Smooth muscle cell (in vitro differentiated cells): ENCODE data around the gene RPRD2. TPM values are rescaled to one million over a fixed set of nuclear protein-coding genes. Genes with fewer than 3 reads are reported as not detected.

Experiments used
- DNase-seq: peaks from one replicate; lab custom pipeline; 2025; ENCODE audit not compliant: unreplicated experiment; lab: John Stamatoyannopoulos, UW
- H2AFZ ChIP-seq: fragments of 200-600 bp; sonication (generic); 2 replicates; pipeline ENCODE4 v1.6.0; 2016; ENCODE audit warnings: antibody characterized with exemption, low read depth, mild to moderate bottlenecking
- H3F3A ChIP-seq: fragments of 200-600 bp; sonication (generic); 2 replicates; pipeline ENCODE4 v1.6.0; 2017; ENCODE audit warnings: antibody characterized with exemption, low read depth
- H3K27ac ChIP-seq: fragments of 200-600 bp; sonication (generic); 2 replicates; pipeline ENCODE4 v1.5.1; 2016; ENCODE audit warnings: low read depth, mild to moderate bottlenecking
- H3K27me3 ChIP-seq: fragments of 200-600 bp; sonication (generic); 2 replicates; pipeline ENCODE4 v1.6.1; 2016; ENCODE audit warnings: low read depth, mild to moderate bottlenecking
- H3K36me3 ChIP-seq: fragments of 200-600 bp; sonication (generic); 2 replicates; pipeline ENCODE4 v1.5.1; 2016; ENCODE audit warnings: low read depth
- H3K4me1 ChIP-seq: fragments of 200-600 bp; sonication (generic); 2 replicates; pipeline ENCODE4 v1.5.1; 2016; ENCODE audit warnings: low read depth
- H3K4me2 ChIP-seq: fragments of 200-600 bp; sonication (generic); 2 replicates; pipeline ENCODE4 v1.6.0; 2016; ENCODE audit warnings: mild to moderate bottlenecking
- H3K4me3 ChIP-seq: fragments of 200-600 bp; sonication (generic); 2 replicates; pipeline ENCODE4 v1.5.1; 2016; ENCODE audit warnings: mild to moderate bottlenecking
- H3K79me2 ChIP-seq: fragments of 200-600 bp; sonication (generic); 2 replicates; pipeline ENCODE4 v1.6.0; 2016; ENCODE audit warnings: low read depth, mild to moderate bottlenecking
- H3K9ac ChIP-seq: fragments of 200-600 bp; sonication (generic); 2 replicates; pipeline ENCODE4 v1.6.0; 2016; ENCODE audit warnings: low read depth
- H3K9me3 ChIP-seq: fragments of 200-600 bp; sonication (generic); replicated peaks from 2 replicates; pipeline ENCODE4 v1.5.1; 2016; ENCODE audit warnings: low read depth
- H4K20me1 ChIP-seq: fragments of 200-600 bp; sonication (generic); 2 replicates; pipeline ENCODE4 v1.6.0; 2016; ENCODE audit warnings: low read depth
- CTCF ChIP-seq: fragments of 200-600 bp; sonication (generic); IDR thresholded peaks from 2 replicates; pipeline ENCODE4 v1.5.1; 2017; ENCODE audit warnings: borderline replicate concordance, mild to moderate bottlenecking, antibody characterized with exemption; ENCODE audit not compliant: insufficient read depth, poor library complexity, severe bottlenecking
- WGBS: methylation state at CpG from one replicate; pipeline ENCODE4 v1.1.7; 2016; ENCODE audit warnings: low lambda C conversion rate; 5-methylcytosine and 5-hydroxymethylcytosine counted together
- polyA plus RNA-seq: library from polyadenylated mRNA; unstranded; fragments of >200 nt; fragmentation: Nextera tagmentation; extraction: Ambion mirVana; gene quantifications from 2 replicates; pipeline ENCODE4 v1.2.1, GENCODE V29; 2016
- total RNA-seq: library from RNA; depleted of rRNA; stranded (reverse); fragments of >200 nt; gene quantifications from 2 replicates; pipeline ENCODE4 v1.2.3, GENCODE V29; 2014

RPRD2 gene
- total and polyA plus RNA-seq, 2 experiments from 2014 or later = 14.2 to 17.1 TPM

- Histone ChIP-seq H4K20me1 (no peaks in the 10 kb centered on the region), H2AFZ (no peak overlapping the region), H3K9ac (no peak overlapping the region), H3K27ac (no peak overlapping the region), H3K9me3 (no peaks in the 10 kb centered on the region), H3K4me1 (peaks cover 4% of the 10 kb centered on the region), H3K36me3 (no peaks in the 10 kb centered on the region), H3K27me3 (no peaks in the 10 kb centered on the region), H3F3A (peaks cover 7% of the 10 kb centered on the region), H3K4me3 (no peak overlapping the region), H3K79me2 (no peaks in the 10 kb centered on the region), H3K4me2 (no peak overlapping the region)
- WGBS = 79% methylated on average over 4 of the region's 4 CpGs
- no peak for TF ChIP-seq CTCF
- DNase-seq = no peak
These were observed 115.4 kb downstream of the RPRD2 start for GRCh38 chr1:150479370-150479769.

- DNase-seq = no peak
- Histone ChIP-seq H4K20me1 (no peaks in the 10 kb centered on the region), H3K9me3 (no peaks in the 10 kb centered on the region), H3K27ac (no peak overlapping the region), H3F3A (peaks cover 7% of the 10 kb centered on the region), H3K4me1 (peaks cover 4% of the 10 kb centered on the region), H2AFZ (no peak overlapping the region), H3K36me3 (no peaks in the 10 kb centered on the region), H3K79me2 (no peaks in the 10 kb centered on the region), H3K9ac (no peak overlapping the region), H3K4me3 (no peak overlapping the region), H3K4me2 (no peak overlapping the region), H3K27me3 (no peaks in the 10 kb centered on the region)
- 90% methylated on average over 2 of the region's 2 CpGs for WGBS
- no peak for TF ChIP-seq CTCF
These were observed 116.0 kb downstream of the RPRD2 start for GRCh38 chr1:150479927-150480352.

DNA sequence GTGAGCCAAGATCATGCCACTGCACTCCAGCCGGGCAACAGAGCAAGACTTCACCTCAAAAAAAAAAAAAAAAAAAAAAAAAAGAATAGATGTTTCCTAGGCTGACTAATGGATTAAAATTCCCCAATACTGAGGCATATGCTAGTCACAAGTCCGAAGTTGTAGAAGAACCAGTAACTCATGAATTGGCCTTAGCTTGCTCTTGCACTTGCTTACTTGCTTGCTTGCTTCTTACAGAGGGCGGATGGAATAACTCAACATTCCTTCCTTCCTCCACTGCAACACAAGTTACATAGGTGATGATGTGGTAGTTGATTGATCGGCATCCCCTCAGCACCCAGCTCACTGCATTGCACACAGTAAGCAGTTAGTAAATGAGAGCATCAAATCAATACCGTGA lies 120.5 kb downstream of the RPRD2 start:
- Histone ChIP-seq H4K20me1 (no peaks in the 10 kb centered on the region), H3K4me3 (no peak overlapping the region), H3K4me1 (peaks cover 11% of the 10 kb centered on the region), H3K27me3 (no peaks in the 10 kb centered on the region), H3F3A (peaks cover 4% of the 10 kb centered on the region), H3K27ac (no peak overlapping the region), H2AFZ (no peak overlapping the region), H3K36me3 (no peaks in the 10 kb centered on the region), H3K9ac (no peak overlapping the region), H3K9me3 (no peaks in the 10 kb centered on the region), H3K79me2 (peaks cover 9% of the 10 kb centered on the region), H3K4me2 (no peak overlapping the region)
- DNase-seq = no peak
- no peak for TF ChIP-seq CTCF
- WGBS = 92% methylated on average over 5 of the region's 5 CpGs

GRCh38 chr1:150484861-150485260 lies 120.9 kb downstream of the RPRD2 start:
- peaks cover 11% of the 10 kb centered on the region for H3K4me1 ChIP-seq
- no peak for TF ChIP-seq CTCF
- H3K27me3 ChIP-seq = no peaks in the 10 kb centered on the region
- H3F3A ChIP-seq = peaks cover 4% of the 10 kb centered on the region
- H3K9me3 ChIP-seq = no peaks in the 10 kb centered on the region
- no peaks in the 10 kb centered on the region for H4K20me1 ChIP-seq
- DNase-seq = no peak
- H3K4me2 ChIP-seq = no peak overlapping the region
- no peak overlapping the region for H3K9ac ChIP-seq
- no peaks in the 10 kb centered on the region for H3K36me3 ChIP-seq
- WGBS = 57% methylated on average over 2 of the region's 2 CpGs
- no peak overlapping the region for H3K27ac ChIP-seq
- peak overlapping the region; percentile 44 for H2AFZ ChIP-seq
- peaks cover 9% of the 10 kb centered on the region for H3K79me2 ChIP-seq
- no peak overlapping the region for H3K4me3 ChIP-seq
